Liver (tissue), 9 donors: ENCODE data around the gene ABAT. TPM values are rescaled to one million over a fixed set of nuclear protein-coding genes. Genes with fewer than 3 reads are reported as not detected.

Experiments
- DNase-seq: peaks from one replicate; pipeline ENCODE4 v3.0.0-alpha.2; 2017; ENCODE audit warnings: low spot score
- H3K27ac ChIP-seq, 2 donors: one replicate each; pipeline ENCODE4 v1.7.0; 2013; ENCODE audit warnings: inconsistent platforms in 2 of 2, low read length in 2 of 2, control low read depth in 1 of 2, low read depth in 1 of 2, mild to moderate bottlenecking in 1 of 2
- H3K27me3 ChIP-seq, 4 donors: one replicate each; pipeline versions ENCODE4 v1.6.1 to v1.7.0; 2013; ENCODE audit warnings: low read length in 3 of 4, inconsistent platforms in 1 of 4, mild to moderate bottlenecking in 1 of 4, moderate library complexity in 1 of 4; ENCODE audit not compliant: control insufficient read depth in 4 of 4, insufficient read depth in 4 of 4
- H3K36me3 ChIP-seq, 4 donors: one replicate each; pipeline versions ENCODE4 v1.6.1 to v1.7.0; 2013; ENCODE audit warnings: low read length in 3 of 4, mild to moderate bottlenecking in 3 of 4, low read depth in 1 of 4, moderate library complexity in 1 of 4; ENCODE audit not compliant: control insufficient read depth in 4 of 4, insufficient read depth in 3 of 4
- H3K4me1 ChIP-seq, 4 donors: one replicate each; pipeline versions ENCODE4 v1.6.1 to v1.7.0; 2013; ENCODE audit warnings: low read length in 3 of 4, mild to moderate bottlenecking in 3 of 4, moderate library complexity in 1 of 4; ENCODE audit not compliant: control insufficient read depth in 4 of 4, insufficient read depth in 4 of 4
- H3K4me3 ChIP-seq, 3 donors: one replicate each; pipeline versions ENCODE4 v1.6.1 to v1.7.0; 2013; ENCODE audit warnings: low read length in 3 of 3, control low read depth in 1 of 3, low read depth in 1 of 3, mild to moderate bottlenecking in 1 of 3
- H3K9ac ChIP-seq, 2 donors: one replicate each; pipeline ENCODE4 v1.7.0; 2013; ENCODE audit warnings: low read length in 2 of 2, mild to moderate bottlenecking in 2 of 2, moderate library complexity in 2 of 2, control low read depth in 1 of 2, low read depth in 1 of 2
- H3K9me3 ChIP-seq, 4 donors: one replicate each; pipeline versions ENCODE4 v1.6.1 to v1.7.0; 2013; ENCODE audit warnings: low read length in 3 of 4; ENCODE audit not compliant: control insufficient read depth in 4 of 4
- EGR1 ChIP-seq, 2 donors: IDR thresholded peaks; 2 replicates each; pipeline ENCODE4 v1.6.1; 2016 to 2018; ENCODE audit warnings: antibody characterized with exemption in 2 of 2, low read depth in 2 of 2
- FOXA2 ChIP-seq: IDR thresholded peaks from 2 replicates; pipeline ENCODE4 v1.6.1; 2016; ENCODE audit warnings: antibody characterized with exemption
- GABPA ChIP-seq, 2 donors: IDR thresholded peaks in 1 of 2; conservative IDR thresholded peaks in 1 of 2; 2 replicates each; pipeline ENCODE4 v1.6.1; 2016; ENCODE audit warnings: antibody characterized with exemption in 2 of 2, mild to moderate bottlenecking in 1 of 2, moderate library complexity in 1 of 2
- HNF4A ChIP-seq, 2 donors: conservative IDR thresholded peaks; 2 replicates each; pipeline ENCODE4 v1.6.1; 2016; ENCODE audit warnings: antibody characterized with exemption in 2 of 2, mild to moderate bottlenecking in 2 of 2
- HNF4G ChIP-seq: IDR thresholded peaks from 2 replicates; pipeline ENCODE4 v1.6.1; 2016; ENCODE audit warnings: antibody characterized with exemption
- JUND ChIP-seq, 2 donors: IDR thresholded peaks; 2 replicates each; pipeline ENCODE4 v1.6.1; 2016; ENCODE audit warnings: antibody characterized with exemption in 2 of 2
- NR2F2 ChIP-seq: IDR thresholded peaks from 2 replicates; pipeline ENCODE4 v1.6.1; 2016; ENCODE audit warnings: antibody characterized with exemption
- RAD21 ChIP-seq, 2 donors: IDR thresholded peaks; 2 replicates each; pipeline ENCODE4 v1.6.1; 2016; ENCODE audit warnings: antibody characterized with exemption in 2 of 2, mild to moderate bottlenecking in 2 of 2
- RXRA ChIP-seq, 2 donors: IDR thresholded peaks; 2 replicates each; pipeline ENCODE4 v1.6.1; 2017 to 2018; ENCODE audit warnings: antibody characterized with exemption in 2 of 2, mild to moderate bottlenecking in 1 of 2
- SP1 ChIP-seq: IDR thresholded peaks from 2 replicates; pipeline ENCODE4 v1.6.1; 2018; ENCODE audit warnings: antibody characterized with exemption, mild to moderate bottlenecking
- TAF1 ChIP-seq: conservative IDR thresholded peaks from 2 replicates; pipeline ENCODE4 v1.6.1; 2016; ENCODE audit warnings: antibody characterized with exemption, mild to moderate bottlenecking
- YY1 ChIP-seq: IDR thresholded peaks from 2 replicates; pipeline ENCODE4 v1.6.1; 2016; ENCODE audit warnings: antibody characterized with exemption, mild to moderate bottlenecking
- WGBS: extraction: QIAGEN DNeasy Blood & Tissue Kit; methylation state at CpG from one replicate; pipeline ENCODE4 v1.1.7; 2013; 5-methylcytosine and 5-hydroxymethylcytosine counted together
- polyA plus RNA-seq, 2 donors: library from polyadenylated mRNA; stranded (reverse) in 1 of 2; unstranded in 1 of 2; fragments of 200-250 nt in 1 of 2; fragments of >200 nt in 1 of 2; fragmentation: Nextera tagmentation in 1 of 2; extraction: Ambion mirVana in 1 of 2; gene quantifications; one replicate each; pipeline versions ENCODE4 v1.2.1 to v1.2.3, GENCODE V29; 2013 to 2015
- total RNA-seq, 2 donors: library from RNA; depleted of rRNA; stranded (reverse); fragments of >200 nt; gene quantifications; one replicate each; pipeline ENCODE4 v1.2.3, GENCODE V29; 2014
- TF ChIP-seq, protein P1 (sequence below): IDR thresholded peaks from 2 replicates; pipeline ENCODE4 v1.6.1; 2016; ENCODE audit warnings: antibody characterized with exemption
- TF ChIP-seq, protein P2 (sequence below): IDR thresholded peaks from 2 replicates; pipeline ENCODE4 v1.6.1; 2016; ENCODE audit warnings: antibody characterized with exemption, mild to moderate bottlenecking
- TF ChIP-seq, protein P3 (sequence below): IDR thresholded peaks from 2 replicates; pipeline ENCODE4 v1.6.1; 2016; ENCODE audit warnings: antibody characterized with exemption
- TF ChIP-seq, protein P4 (sequence below): IDR thresholded peaks from 2 replicates; pipeline ENCODE4 v1.6.1; 2016; ENCODE audit warnings: antibody characterized with exemption
- donor health status: healthy.
- donor health status: healthy.
- donor health status: healthy.
- donor health status: healthy.
- donor health status: healthy.

Gene ABAT
- total and polyA plus RNA-seq, 4 donors, result 52.4 to 205 (median 141) TPM

DNA sequence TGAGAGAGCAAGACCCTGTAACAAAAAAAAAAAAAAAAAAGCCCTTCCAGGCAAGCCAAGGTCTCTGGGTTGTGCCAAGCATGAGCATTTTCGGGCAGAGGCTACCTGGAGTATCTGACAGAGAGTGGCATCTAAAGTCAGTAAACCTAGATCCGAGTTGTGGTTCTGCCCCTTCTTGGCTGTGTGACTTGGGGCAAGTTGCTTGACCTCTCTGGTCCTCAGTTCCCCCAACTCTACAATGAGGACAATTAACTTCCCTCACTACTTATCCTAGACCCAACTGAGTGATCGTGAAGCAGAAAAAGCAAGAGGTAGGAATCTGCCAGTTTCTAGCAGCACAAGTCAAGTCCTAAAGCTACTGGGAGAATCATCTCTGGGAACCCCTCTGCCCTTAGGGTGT, 88.7 kb downstream of the ABAT start:
- Histone ChIP-seq H3K9ac (no peak overlapping the region), H3K27ac (no peak overlapping the region), H3K4me1 (no peaks in the 10 kb centered on the region), H3K36me3 (peaks cover 2 to 50% (median 36%) of the 10 kb centered on the region in 4 donors), H3K4me3 (no peak overlapping the region), H3K27me3 (no peaks in the 10 kb centered on the region), H3K9me3 (no peaks in the 10 kb centered on the region)
- TF ChIP-seq RAD21 (IDR thresholded peaks at IDR 0.05) (no peak), NR2F2 (no peak), FOXA2 (no peak), RXRA (IDR thresholded peaks at IDR 0.05) (no peak), EGR1 (IDR thresholded peaks at IDR 0.05; ENCODE audit: low read depth in 2 of 2) (no peak), YY1 (no peak), SP1 (no peak)
- TF ChIP-seq, protein P1, sequence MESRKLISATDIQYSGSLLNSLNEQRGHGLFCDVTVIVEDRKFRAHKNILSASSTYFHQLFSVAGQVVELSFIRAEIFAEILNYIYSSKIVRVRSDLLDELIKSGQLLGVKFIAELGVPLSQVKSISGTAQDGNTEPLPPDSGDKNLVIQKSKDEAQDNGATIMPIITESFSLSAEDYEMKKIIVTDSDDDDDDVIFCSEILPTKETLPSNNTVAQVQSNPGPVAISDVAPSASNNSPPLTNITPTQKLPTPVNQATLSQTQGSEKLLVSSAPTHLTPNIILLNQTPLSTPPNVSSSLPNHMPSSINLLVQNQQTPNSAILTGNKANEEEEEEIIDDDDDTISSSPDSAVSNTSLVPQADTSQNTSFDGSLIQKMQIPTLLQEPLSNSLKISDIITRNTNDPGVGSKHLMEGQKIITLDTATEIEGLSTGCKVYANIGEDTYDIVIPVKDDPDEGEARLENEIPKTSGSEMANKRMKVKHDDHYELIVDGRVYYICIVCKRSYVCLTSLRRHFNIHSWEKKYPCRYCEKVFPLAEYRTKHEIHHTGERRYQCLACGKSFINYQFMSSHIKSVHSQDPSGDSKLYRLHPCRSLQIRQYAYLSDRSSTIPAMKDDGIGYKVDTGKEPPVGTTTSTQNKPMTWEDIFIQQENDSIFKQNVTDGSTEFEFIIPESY, result no peak
- TF ChIP-seq, protein P2, sequence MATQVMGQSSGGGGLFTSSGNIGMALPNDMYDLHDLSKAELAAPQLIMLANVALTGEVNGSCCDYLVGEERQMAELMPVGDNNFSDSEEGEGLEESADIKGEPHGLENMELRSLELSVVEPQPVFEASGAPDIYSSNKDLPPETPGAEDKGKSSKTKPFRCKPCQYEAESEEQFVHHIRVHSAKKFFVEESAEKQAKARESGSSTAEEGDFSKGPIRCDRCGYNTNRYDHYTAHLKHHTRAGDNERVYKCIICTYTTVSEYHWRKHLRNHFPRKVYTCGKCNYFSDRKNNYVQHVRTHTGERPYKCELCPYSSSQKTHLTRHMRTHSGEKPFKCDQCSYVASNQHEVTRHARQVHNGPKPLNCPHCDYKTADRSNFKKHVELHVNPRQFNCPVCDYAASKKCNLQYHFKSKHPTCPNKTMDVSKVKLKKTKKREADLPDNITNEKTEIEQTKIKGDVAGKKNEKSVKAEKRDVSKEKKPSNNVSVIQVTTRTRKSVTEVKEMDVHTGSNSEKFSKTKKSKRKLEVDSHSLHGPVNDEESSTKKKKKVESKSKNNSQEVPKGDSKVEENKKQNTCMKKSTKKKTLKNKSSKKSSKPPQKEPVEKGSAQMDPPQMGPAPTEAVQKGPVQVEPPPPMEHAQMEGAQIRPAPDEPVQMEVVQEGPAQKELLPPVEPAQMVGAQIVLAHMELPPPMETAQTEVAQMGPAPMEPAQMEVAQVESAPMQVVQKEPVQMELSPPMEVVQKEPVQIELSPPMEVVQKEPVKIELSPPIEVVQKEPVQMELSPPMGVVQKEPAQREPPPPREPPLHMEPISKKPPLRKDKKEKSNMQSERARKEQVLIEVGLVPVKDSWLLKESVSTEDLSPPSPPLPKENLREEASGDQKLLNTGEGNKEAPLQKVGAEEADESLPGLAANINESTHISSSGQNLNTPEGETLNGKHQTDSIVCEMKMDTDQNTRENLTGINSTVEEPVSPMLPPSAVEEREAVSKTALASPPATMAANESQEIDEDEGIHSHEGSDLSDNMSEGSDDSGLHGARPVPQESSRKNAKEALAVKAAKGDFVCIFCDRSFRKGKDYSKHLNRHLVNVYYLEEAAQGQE, result no peak
- DNase-seq, result no peak
- 95% methylated on average over 3 of the region's 3 CpGs for WGBS

DNA sequence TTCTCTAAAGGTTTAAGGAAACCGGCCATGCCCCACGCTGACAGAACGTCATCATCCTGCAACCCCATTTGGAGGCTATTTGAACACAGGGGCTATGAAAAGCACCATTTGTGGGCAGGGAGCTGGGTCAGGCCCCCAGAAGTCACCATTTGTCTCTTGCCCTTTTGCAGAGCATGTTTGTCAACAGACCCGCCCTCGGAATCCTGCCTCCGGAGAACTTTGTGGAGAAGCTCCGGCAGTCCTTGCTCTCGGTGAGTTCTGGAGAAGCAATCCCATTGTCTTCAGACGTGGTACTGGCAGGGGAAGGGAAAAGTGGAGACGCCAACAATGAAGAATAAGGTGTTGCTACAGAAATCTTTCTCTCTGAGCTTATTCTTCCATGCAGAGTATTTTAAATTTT, 89.5 kb downstream of the ABAT start:
- TF ChIP-seq, protein P2, result no peak
- TF ChIP-seq HNF4G, result no peak
- no peak for TF ChIP-seq GABPA (IDR thresholded peaks at IDR 0.05 in 1 of 2, conservative IDR thresholded peaks at IDR 0.05 in 1 of 2)
- no peak for TF ChIP-seq HNF4A (conservative IDR thresholded peaks at IDR 0.05)
- TF ChIP-seq, protein P3, sequence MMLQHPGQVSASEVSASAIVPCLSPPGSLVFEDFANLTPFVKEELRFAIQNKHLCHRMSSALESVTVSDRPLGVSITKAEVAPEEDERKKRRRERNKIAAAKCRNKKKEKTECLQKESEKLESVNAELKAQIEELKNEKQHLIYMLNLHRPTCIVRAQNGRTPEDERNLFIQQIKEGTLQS, result no peak
- no peak for TF ChIP-seq FOXA2
- TF ChIP-seq NR2F2, result no peak
- TF ChIP-seq TAF1, result no peak
- TF ChIP-seq, protein P4, sequence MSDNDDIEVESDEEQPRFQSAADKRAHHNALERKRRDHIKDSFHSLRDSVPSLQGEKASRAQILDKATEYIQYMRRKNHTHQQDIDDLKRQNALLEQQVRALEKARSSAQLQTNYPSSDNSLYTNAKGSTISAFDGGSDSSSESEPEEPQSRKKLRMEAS, result no peak
- no peak for TF ChIP-seq JUND (IDR thresholded peaks at IDR 0.05)
- no peak for TF ChIP-seq RAD21 (IDR thresholded peaks at IDR 0.05)
- TF ChIP-seq RXRA (IDR thresholded peaks at IDR 0.05), result no peak
- no peaks in the 10 kb centered on the region for H3K9me3 ChIP-seq
- DNase-seq, result no peak
- no peaks in the 10 kb centered on the region for H3K27me3 ChIP-seq
- no peaks in the 10 kb centered on the region for H3K4me1 ChIP-seq
- no peak overlapping the region for H3K9ac ChIP-seq
- WGBS, result 90% methylated on average over 10 of the region's 10 CpGs
- no peak overlapping the region for H3K27ac ChIP-seq
- no peak overlapping the region for H3K4me3 ChIP-seq
- peaks cover 2 to 52% (median 41%) of the 10 kb centered on the region in 4 donors for H3K36me3 ChIP-seq
